T-helper 1 cell treated with Interleukin-12 subunit alpha and Interleukin-12 subunit beta and Interleukin-4 antibody, amounts not matched to agents 30 μg/mL and 1 μg/mL, for 36 hours (primary cell): ENCODE results near the gene ABCB6.

Experiments
- H3K27ac Mint-ChIP-seq: one replicate; pipeline ENCODE4 v1.8.0; 2021; ENCODE audit warnings: mild to moderate bottlenecking, mixed read lengths
- H3K27me3 Mint-ChIP-seq: one replicate; pipeline ENCODE4 v1.8.0; 2021; ENCODE audit warnings: low read depth, mixed read lengths
- H3K36me3 Mint-ChIP-seq: one replicate; pipeline ENCODE4 v1.8.0; 2021; ENCODE audit warnings: low read depth, mixed read lengths
- H3K4me1 Mint-ChIP-seq: one replicate; pipeline ENCODE4 v1.8.0; 2021; ENCODE audit warnings: low read depth, mixed read lengths
- H3K4me3 Mint-ChIP-seq: one replicate; pipeline ENCODE4 v1.8.0; 2021; ENCODE audit warnings: mild to moderate bottlenecking, moderate library complexity, mixed read lengths
- H3K9me3 Mint-ChIP-seq: one replicate; pipeline ENCODE4 v1.8.0; 2021; ENCODE audit warnings: mixed read lengths

Gene ABCB6

GRCh38 chr2:219163156-219163555 is 55.6 kb downstream of the ABCB6 start:
- peaks cover 5% of the 10 kb centered on the region for H3K36me3 Mint-ChIP-seq
- peaks cover 18% of the 10 kb centered on the region for H3K4me1 Mint-ChIP-seq
- no peak overlapping the region for H3K27ac Mint-ChIP-seq
- no peaks in the 10 kb centered on the region for H3K9me3 Mint-ChIP-seq
- no peaks in the 10 kb centered on the region for H3K27me3 Mint-ChIP-seq
- H3K4me3 Mint-ChIP-seq: no peak overlapping the region

GRCh38 chr2:219161097-219161496 is 57.7 kb downstream of the ABCB6 start:
- Mint-ChIP-seq H3K4me3 (peak overlapping the region; percentile 91), H3K4me1 (peaks cover 18% of the 10 kb centered on the region), H3K9me3 (no peaks in the 10 kb centered on the region), H3K27me3 (no peaks in the 10 kb centered on the region), H3K36me3 (peaks cover 6% of the 10 kb centered on the region), H3K27ac (peak overlapping the region; percentile 97)

- Mint-ChIP-seq H3K36me3 (peaks cover 6% of the 10 kb centered on the region), H3K4me1 (peaks cover 18% of the 10 kb centered on the region), H3K27ac (peak within 1 kb of the TSS; percentile 97), H3K4me3 (peak within 1 kb of the TSS; percentile 91), H3K27me3 (no peaks in the 10 kb centered on the region), H3K9me3 (no peaks in the 10 kb centered on the region)
These were observed 58.4 kb downstream of the ABCB6 start, which contains the start of gene NHEJ1 for GRCh38 chr2:219160186-219161017. NHEJ1 (minus strand) TSS chr2:219160815; CDS start chr2:219158362, 2,453 bp downstream.
